IPS-18c (cell line): ENCODE results near the gene SIPA1.
"Not testable (repeated sequence)": the region's sequence is repeated elsewhere in the genome, so short reads cannot be mapped to it uniquely, and the experiment has no call there.

Experiments used
- H3K4me3 ChIP-seq: 2 replicates; pipeline ENCODE4 v1.7.0; 2013; ENCODE audit warnings: low read depth, mild to moderate bottlenecking, low read length, moderate library complexity; ENCODE audit not compliant: insufficient read depth
- H3K9me3 ChIP-seq: one replicate; pipeline ENCODE4 v1.6.1; 2013; ENCODE audit warnings: mild to moderate bottlenecking, low read length, moderate library complexity; ENCODE audit not compliant: control insufficient read depth, insufficient read depth

SIPA1 gene

GRCh38 chr11:65649656-65650546, 12.0 kb downstream of the SIPA1 start:
- Histone ChIP-seq H3K4me3 (no peak overlapping the region), H3K9me3 (no peaks in the 10 kb centered on the region)

GRCh38 chr11:65650547-65651338, 12.8 kb downstream of the SIPA1 start:
- Histone ChIP-seq H3K4me3 (no peak overlapping the region), H3K9me3 (no peaks in the 10 kb centered on the region)

- H3K9me3 ChIP-seq, result no peaks in the 10 kb centered on the region
Observed at GRCh38 chr11:65651339-65651588, 13.4 kb downstream of the SIPA1 start.

GRCh38 chr11:65651589-65652510, 13.9 kb downstream of the SIPA1 start:
- Histone ChIP-seq H3K9me3 (no peaks in the 10 kb centered on the region), H3K4me3 (peak overlapping the region; percentile 74)

More at GRCh38 chr11:65651339-65651588, 13.4 kb downstream of the SIPA1 start:
- H3K4me3 ChIP-seq, result no peak overlapping the region

- Histone ChIP-seq H3K9me3 (no peaks in the 10 kb centered on the region), H3K4me3 (peak overlapping the region; percentile 74)
Observed at GRCh38 chr11:65652511-65653228, 14.8 kb downstream of the SIPA1 start.

- Histone ChIP-seq H3K4me3 (no peak overlapping the region; the same call in 1 of the 2 replicates), H3K9me3 (no peaks in the 10 kb centered on the region)
Observed at GRCh38 chr11:65653229-65654225, 15.6 kb downstream of the SIPA1 start.

GRCh38 chr11:65654375-65655349, 16.8 kb downstream of the SIPA1 start:
- H3K4me3 ChIP-seq, result no peak overlapping the region

GRCh38 chr11:65655570-65656332, 17.9 kb downstream of the SIPA1 start:
- no peaks in the 10 kb centered on the region for H3K9me3 ChIP-seq
- H3K4me3 ChIP-seq, result no peak overlapping the region

More at GRCh38 chr11:65654375-65655349, 16.8 kb downstream of the SIPA1 start:
- no peaks in the 10 kb centered on the region for H3K9me3 ChIP-seq

- no peaks in the 10 kb centered on the region for H3K9me3 ChIP-seq
Observed at GRCh38 chr11:65657426-65657825, 19.5 kb downstream of the SIPA1 start.

GRCh38 chr11:65658174-65659021, 20.5 kb downstream of the SIPA1 start:
- Histone ChIP-seq H3K4me3 (no peak overlapping the region), H3K9me3 (no peaks in the 10 kb centered on the region)

More at GRCh38 chr11:65657426-65657825, 19.5 kb downstream of the SIPA1 start:
- no peak overlapping the region for H3K4me3 ChIP-seq

GRCh38 chr11:65660038-65660437, 22.1 kb downstream of the SIPA1 start:
- no peaks in the 10 kb centered on the region for H3K9me3 ChIP-seq
- H3K4me3 ChIP-seq, result no peak overlapping the region

- not testable (repeated sequence) for H3K4me3 ChIP-seq, H3K9me3 ChIP-seq
Observed at GRCh38 chr11:65660908-65661307, 23.0 kb downstream of the SIPA1 start.

GRCh38 chr11:65661599-65662246, 23.8 kb downstream of the SIPA1 start:
- Histone ChIP-seq H3K4me3 (peak overlapping the region; percentile 92), H3K9me3 (no peaks in the 10 kb centered on the region)
